NB4 (cell line): Measurements from ENCODE around the gene DCAF6.

Experiments
- DNase-seq: peaks from one replicate; pipeline ENCODE4 v3.0.0; 2010; ENCODE audit warnings: low read depth
- H3K4me3 ChIP-seq: one replicate; pipeline ENCODE4 v1.5.1; 2011; ENCODE audit warnings: mild to moderate bottlenecking, low read depth, low read length, moderate library complexity
- MAX ChIP-seq: IDR thresholded peaks from 2 replicates; pipeline ENCODE4 v1.6.1; 2011; ENCODE audit warnings: low read depth, low read length
- MYC ChIP-seq: IDR thresholded peaks from 2 replicates; pipeline ENCODE4 v1.6.1; 2011; ENCODE audit warnings: low read depth, low read length
- POLR2A ChIP-seq: IDR thresholded peaks from 2 replicates; pipeline ENCODE4 v1.6.1; 2011; ENCODE audit warnings: mild to moderate bottlenecking; ENCODE audit not compliant: insufficient read length; ENCODE audit errors: extremely low read depth
- TF ChIP-seq, protein P1 (sequence below): IDR thresholded peaks from one replicate; pipeline ENCODE4 v1.5.1; 2012; ENCODE audit warnings: low read depth, low read length

DCAF6 gene

GRCh38 chr1:168096296-168097165 lies 160.0 kb downstream of the DCAF6 start:
- DNase-seq, result no peak
- no peak for TF ChIP-seq POLR2A
- no peak for TF ChIP-seq MYC
- TF ChIP-seq, protein P1, sequence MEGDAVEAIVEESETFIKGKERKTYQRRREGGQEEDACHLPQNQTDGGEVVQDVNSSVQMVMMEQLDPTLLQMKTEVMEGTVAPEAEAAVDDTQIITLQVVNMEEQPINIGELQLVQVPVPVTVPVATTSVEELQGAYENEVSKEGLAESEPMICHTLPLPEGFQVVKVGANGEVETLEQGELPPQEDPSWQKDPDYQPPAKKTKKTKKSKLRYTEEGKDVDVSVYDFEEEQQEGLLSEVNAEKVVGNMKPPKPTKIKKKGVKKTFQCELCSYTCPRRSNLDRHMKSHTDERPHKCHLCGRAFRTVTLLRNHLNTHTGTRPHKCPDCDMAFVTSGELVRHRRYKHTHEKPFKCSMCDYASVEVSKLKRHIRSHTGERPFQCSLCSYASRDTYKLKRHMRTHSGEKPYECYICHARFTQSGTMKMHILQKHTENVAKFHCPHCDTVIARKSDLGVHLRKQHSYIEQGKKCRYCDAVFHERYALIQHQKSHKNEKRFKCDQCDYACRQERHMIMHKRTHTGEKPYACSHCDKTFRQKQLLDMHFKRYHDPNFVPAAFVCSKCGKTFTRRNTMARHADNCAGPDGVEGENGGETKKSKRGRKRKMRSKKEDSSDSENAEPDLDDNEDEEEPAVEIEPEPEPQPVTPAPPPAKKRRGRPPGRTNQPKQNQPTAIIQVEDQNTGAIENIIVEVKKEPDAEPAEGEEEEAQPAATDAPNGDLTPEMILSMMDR, result no peak
- TF ChIP-seq MAX, result no peak
- no peak overlapping the region for H3K4me3 ChIP-seq

GRCh38 chr1:168097921-168098528 lies 161.5 kb downstream of the DCAF6 start:
- DNase-seq, result no peak
- TF ChIP-seq MAX, result no peak
- TF ChIP-seq POLR2A, result no peak
- no peak for TF ChIP-seq MYC
- TF ChIP-seq, protein P1, result no peak
- no peak overlapping the region for H3K4me3 ChIP-seq

- H3K4me3 ChIP-seq, result no peak overlapping the region
- DNase-seq, result no peak
- TF ChIP-seq POLR2A, result no peak
Measured at GRCh38 chr1:168098534-168099320, 162.2 kb downstream of the DCAF6 start.

- TF ChIP-seq MAX (no peak), POLR2A (no peak), MYC (no peak)
- TF ChIP-seq, protein P1, result no peak
- no peak overlapping the region for H3K4me3 ChIP-seq
- no peak for DNase-seq
Measured at GRCh38 chr1:168099337-168099801, 162.9 kb downstream of the DCAF6 start.

- no peak for DNase-seq
- no peak for TF ChIP-seq MAX
- TF ChIP-seq, protein P1, result no peak
- no peak for TF ChIP-seq POLR2A
- TF ChIP-seq MYC, result no peak
- no peak overlapping the region for H3K4me3 ChIP-seq
Measured at GRCh38 chr1:168100315-168101002, 164.0 kb downstream of the DCAF6 start.
